Measurements from ENCODE around the gene LCMT1. TPM values are rescaled to one million over a fixed set of nuclear protein-coding genes. Genes with fewer than 3 reads are reported as not detected.
"Not testable (repeated sequence)": the region's sequence is repeated elsewhere in the genome, so short reads cannot be mapped to it uniquely, and the experiment has no call there.

The LCMT1 gene
- total RNA-seq, 2 experiments from 2014 or later, result 37.1 to 40.7 TPM

- Mint-ChIP-seq H3K4me1 (ENCODE audit: low read depth) (peaks cover 23% of the 10 kb centered on the region), H3K9me3 (no peaks in the 10 kb centered on the region), H3K36me3 (ENCODE audit: low read depth) (peaks cover 47% of the 10 kb centered on the region), H3K27me3 (no peaks in the 10 kb centered on the region), H3K27ac (no peak overlapping the region), H3K4me3 (no peak overlapping the region)
- no peak for ATAC-seq
- intact Hi-C loops (cut with micrococcal nuclease), result no loop called here
- DNase-seq, result no peak
- CTCF ChIA-PET, result interaction anchor here (0.9 to 1.3 kb wide), 2 partner anchors 45 to 68 kb away, joined by 3 read pairs; no protein-coding TSS in a partner anchor
- TF ChIP-seq CTCF (IDR thresholded peaks at IDR 0.05), result no peak
- POLR2A ChIA-PET, result interaction anchor here (1.0 kb wide), 1 partner anchor 101 kb away, joined by 5 read pairs; no protein-coding TSS in a partner anchor
Observed at GRCh38 chr16:25157271-25157875, 45.8 kb downstream of the LCMT1 start.

- no peaks in the 10 kb centered on the region for H3K9me3 Mint-ChIP-seq
- H3K4me3 Mint-ChIP-seq, result no peak overlapping the region
- no peak for DNase-seq
- no peak for ATAC-seq
- no peak overlapping the region for H3K27ac Mint-ChIP-seq
- TF ChIP-seq CTCF (IDR thresholded peaks at IDR 0.05), result no peak
- H3K27me3 Mint-ChIP-seq, result no peaks in the 10 kb centered on the region
- intact Hi-C loops (cut with micrococcal nuclease), result no loop called here
- CTCF ChIA-PET, result interaction anchor here (1.1 to 1.3 kb wide), 2 partner anchors 31 to 46 kb away, joined by 3 read pairs; no protein-coding TSS in a partner anchor
- H3K4me1 Mint-ChIP-seq (ENCODE audit: low read depth), result peaks cover 21% of the 10 kb centered on the region
- peaks cover 44% of the 10 kb centered on the region for H3K36me3 Mint-ChIP-seq (ENCODE audit: low read depth)
- POLR2A ChIA-PET, result interaction anchor here (1.0 kb wide), 1 partner anchor 100 kb away, joined by 5 read pairs; no protein-coding TSS in a partner anchor
Observed at GRCh38 chr16:25158401-25158800, 46.9 kb downstream of the LCMT1 start.

GRCh38 chr16:25161753-25162367, 50.3 kb downstream of the LCMT1 start:
- ChIA-PET POLR2A (interaction anchor here (0.8 kb wide), 1 partner anchor 10 kb away, joined by 3 read pairs; no protein-coding TSS in a partner anchor), CTCF (interaction anchor here (1.4 kb wide), 1 partner anchor 98 kb away, joined by 3 read pairs; no protein-coding TSS in a partner anchor)
- Mint-ChIP-seq H3K9me3 (no peaks in the 10 kb centered on the region), H3K27me3 (no peaks in the 10 kb centered on the region), H3K27ac (no peak overlapping the region), H3K4me3 (no peak overlapping the region), H3K4me1 (ENCODE audit: low read depth) (no peaks in the 10 kb centered on the region), H3K36me3 (ENCODE audit: low read depth) (peaks cover 40% of the 10 kb centered on the region)
- no peak for ATAC-seq
- no peak for DNase-seq
- TF ChIP-seq CTCF (IDR thresholded peaks at IDR 0.05), result no peak
- intact Hi-C loops (cut with micrococcal nuclease), result no loop called here

GRCh38 chr16:25163683-25164082, 52.1 kb downstream of the LCMT1 start:
- Mint-ChIP-seq H3K4me3 (no peak overlapping the region), H3K27ac (no peak overlapping the region), H3K36me3 (ENCODE audit: low read depth) (peaks cover 36% of the 10 kb centered on the region), H3K4me1 (ENCODE audit: low read depth) (no peaks in the 10 kb centered on the region), H3K27me3 (no peaks in the 10 kb centered on the region), H3K9me3 (no peaks in the 10 kb centered on the region)
- DNase-seq (no peak), ATAC-seq (no peak)
- ChIA-PET POLR2A (interaction anchor here (1.1 kb wide), 1 partner anchor 95 kb away, joined by 3 read pairs; no protein-coding TSS in a partner anchor), CTCF (no interaction called here)
- no peak for TF ChIP-seq CTCF (IDR thresholded peaks at IDR 0.05)
- intact Hi-C loops (cut with micrococcal nuclease), result no loop called here

GRCh38 chr16:25165284-25165683, 53.7 kb downstream of the LCMT1 start:
- no peak overlapping the region for H3K27ac Mint-ChIP-seq
- peaks cover 35% of the 10 kb centered on the region for H3K36me3 Mint-ChIP-seq (ENCODE audit: low read depth)
- no peaks in the 10 kb centered on the region for H3K27me3 Mint-ChIP-seq
- ATAC-seq (no peak), DNase-seq (no peak)
- no peak for TF ChIP-seq CTCF (IDR thresholded peaks at IDR 0.05)
- ChIA-PET CTCF (interaction anchor here (0.8 kb wide), 1 partner anchor 59 kb away, joined by 3 read pairs; no protein-coding TSS in a partner anchor), POLR2A (interaction anchor here (0.6 kb wide), 1 partner anchor 117 kb away, joined by 3 read pairs; no protein-coding TSS in a partner anchor)
- H3K9me3 Mint-ChIP-seq, result no peaks in the 10 kb centered on the region
- intact Hi-C loops (cut with micrococcal nuclease), result no loop called here
- H3K4me1 Mint-ChIP-seq (ENCODE audit: low read depth), result no peaks in the 10 kb centered on the region
- H3K4me3 Mint-ChIP-seq, result no peak overlapping the region

GRCh38 chr16:25167920-25168319, 56.4 kb downstream of the LCMT1 start:
- intact Hi-C loops (cut with micrococcal nuclease); DNase-seq; H3K4me3 Mint-ChIP-seq; H3K4me1 Mint-ChIP-seq (ENCODE audit: low read depth); H3K9me3 Mint-ChIP-seq; POLR2A ChIA-PET; ATAC-seq; H3K27ac Mint-ChIP-seq; H3K27me3 Mint-ChIP-seq; CTCF ChIA-PET: not testable (repeated sequence)
- peaks cover 27% of the 10 kb centered on the region for H3K36me3 Mint-ChIP-seq (ENCODE audit: low read depth)

All from activated CD8-positive, alpha-beta T cell treated with anti-CD3 and anti-CD28 coated beads for 36 hours (primary cell).